GM12872 (cell line): ENCODE data around the gene GPI.
A peak's percentile ranks its signal among the peaks of the same experiment; 100 is the strongest.

Source experiments
- TF ChIP-seq, protein P1 (sequence below): IDR thresholded peaks from 3 replicates; pipeline ENCODE4 v1.5.1; 2011; ENCODE audit warnings: low read depth, mild to moderate bottlenecking, low read length, moderate library complexity; ENCODE audit not compliant: insufficient read depth

The GPI gene

DNA sequence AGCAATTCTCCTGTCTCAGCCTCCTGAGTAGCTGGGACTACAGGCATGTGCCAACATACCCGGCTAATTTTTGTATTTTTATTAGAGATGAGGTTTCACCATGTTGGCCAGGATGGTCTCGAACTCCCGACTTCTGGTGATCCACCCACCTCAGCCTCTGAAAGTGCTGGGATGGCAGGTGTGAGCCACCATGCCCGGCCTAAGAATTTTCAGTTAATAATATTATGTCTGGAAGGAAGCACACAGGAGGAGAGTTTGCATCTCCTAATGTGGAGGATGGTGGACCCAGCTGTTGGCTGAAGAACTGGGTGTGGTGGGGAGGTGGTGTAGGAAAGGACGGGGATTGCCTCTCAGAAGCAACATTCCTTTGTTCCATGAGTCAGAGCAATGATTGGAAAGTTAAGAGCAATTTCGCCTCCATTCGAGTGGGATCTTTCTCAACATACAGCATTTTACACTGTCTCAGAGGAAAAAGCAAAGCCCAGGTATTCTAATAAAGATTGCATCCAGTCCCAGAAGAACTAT, 51.1 kb downstream of the GPI start:
- TF ChIP-seq, protein P1, sequence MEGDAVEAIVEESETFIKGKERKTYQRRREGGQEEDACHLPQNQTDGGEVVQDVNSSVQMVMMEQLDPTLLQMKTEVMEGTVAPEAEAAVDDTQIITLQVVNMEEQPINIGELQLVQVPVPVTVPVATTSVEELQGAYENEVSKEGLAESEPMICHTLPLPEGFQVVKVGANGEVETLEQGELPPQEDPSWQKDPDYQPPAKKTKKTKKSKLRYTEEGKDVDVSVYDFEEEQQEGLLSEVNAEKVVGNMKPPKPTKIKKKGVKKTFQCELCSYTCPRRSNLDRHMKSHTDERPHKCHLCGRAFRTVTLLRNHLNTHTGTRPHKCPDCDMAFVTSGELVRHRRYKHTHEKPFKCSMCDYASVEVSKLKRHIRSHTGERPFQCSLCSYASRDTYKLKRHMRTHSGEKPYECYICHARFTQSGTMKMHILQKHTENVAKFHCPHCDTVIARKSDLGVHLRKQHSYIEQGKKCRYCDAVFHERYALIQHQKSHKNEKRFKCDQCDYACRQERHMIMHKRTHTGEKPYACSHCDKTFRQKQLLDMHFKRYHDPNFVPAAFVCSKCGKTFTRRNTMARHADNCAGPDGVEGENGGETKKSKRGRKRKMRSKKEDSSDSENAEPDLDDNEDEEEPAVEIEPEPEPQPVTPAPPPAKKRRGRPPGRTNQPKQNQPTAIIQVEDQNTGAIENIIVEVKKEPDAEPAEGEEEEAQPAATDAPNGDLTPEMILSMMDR, result no peak

DNA sequence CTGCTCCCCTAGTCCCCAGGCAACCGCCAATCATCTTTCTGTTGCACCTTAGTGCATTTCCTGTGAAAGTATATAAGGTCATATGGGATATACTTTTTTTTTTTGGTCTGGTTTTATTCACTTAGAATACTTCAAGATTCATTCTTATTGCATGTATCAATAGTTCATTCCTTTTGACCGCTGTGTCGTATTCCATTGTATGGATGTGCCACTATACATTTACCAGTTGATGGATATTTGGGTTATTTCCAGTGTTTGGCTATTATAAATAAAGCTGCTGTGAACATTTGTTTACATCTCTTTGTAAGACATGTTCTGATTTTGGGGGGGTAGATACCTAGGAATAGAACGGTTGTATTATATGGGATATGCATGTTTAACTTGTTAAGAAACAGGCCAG, 53.3 kb downstream of the GPI start:
- TF ChIP-seq, protein P1, result no peak

DNA sequence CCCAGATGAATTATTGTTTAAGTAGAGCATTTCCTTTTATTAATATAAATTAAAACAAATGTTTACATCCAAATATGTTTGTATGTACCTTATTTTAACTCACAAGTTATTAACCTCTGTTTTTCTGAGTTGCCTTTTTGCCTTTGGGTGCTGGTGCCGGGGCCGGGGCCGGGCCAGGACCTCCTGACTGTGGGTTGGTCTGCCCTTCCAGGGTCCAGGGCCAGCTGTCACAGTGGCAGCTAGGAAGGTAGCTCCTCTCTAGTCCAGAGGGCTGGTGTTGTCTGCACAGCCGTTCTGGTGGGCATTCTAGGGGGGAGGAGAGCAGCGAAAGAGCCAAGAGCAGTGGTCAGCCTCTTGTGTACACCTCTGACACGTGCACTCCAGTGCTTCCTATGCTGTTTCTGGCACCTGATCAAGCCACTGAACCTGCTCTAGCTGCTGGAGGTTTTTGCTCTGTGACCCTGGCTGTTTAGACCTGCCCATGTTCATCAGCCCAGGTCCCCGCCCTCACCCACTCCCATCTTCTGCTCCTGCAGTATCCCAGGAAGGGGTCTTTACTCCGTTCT, 61.2 kb downstream of the GPI start:
- TF ChIP-seq, protein P1, result no peak

- TF ChIP-seq, protein P1, result 0 out of 3 replicates have a peak, but pooled peaks have one; percentile 3
Measured at GRCh38 chr19:34428549-34429285, 63.7 kb downstream of the GPI start.

- TF ChIP-seq, protein P1, result no peak
Measured at GRCh38 chr19:34429553-34429952, 64.6 kb downstream of the GPI start.

- TF ChIP-seq, protein P1, result peak; percentile 88
Measured at GRCh38 chr19:34430738-34431625, 66.0 kb downstream of the GPI start.
